Body of pancreas (tissue), 4 donors: ENCODE results near the gene MRPL17.

Experiments used
- POLR2A ChIP-seq, 3 donors: fragments of 450-650 bp; IDR thresholded peaks; one replicate each; pipeline ENCODE4 v1.6.1; 2016; ENCODE audit warnings: antibody characterized with exemption in 3 of 3, mild to moderate bottlenecking in 2 of 3
- TF ChIP-seq, protein P1 (sequence below), 7 experiments: fragments of 450-650 bp in 4 of 7; fragments of 200-600 bp in 3 of 7; sonication (generic) in 3 of 7; IDR thresholded peaks; one replicate each; pipeline ENCODE4 v1.5.1; 2016 to 2019; ENCODE audit warnings: antibody characterized with exemption in 7 of 7

DNA sequence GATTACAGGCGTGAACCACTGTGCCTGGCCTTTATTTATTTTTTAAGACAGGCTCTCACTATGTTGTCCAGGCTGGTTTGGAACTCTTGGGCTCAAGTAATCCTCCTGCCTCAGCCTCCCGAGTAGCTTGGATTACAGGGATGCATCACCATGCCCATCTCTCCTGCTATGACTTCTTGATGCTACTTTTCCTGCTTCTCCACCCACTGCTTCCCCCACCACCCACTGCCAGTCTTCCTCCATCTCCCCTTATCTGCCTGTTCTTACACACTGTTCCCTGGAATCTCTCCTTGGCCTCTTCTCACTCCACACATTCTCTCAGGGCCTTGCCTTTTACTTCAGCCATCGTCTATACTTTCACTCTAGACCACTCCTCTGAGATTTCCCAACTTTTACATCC lies 46.7 kb downstream of the MRPL17 start:
- TF ChIP-seq, protein P1, sequence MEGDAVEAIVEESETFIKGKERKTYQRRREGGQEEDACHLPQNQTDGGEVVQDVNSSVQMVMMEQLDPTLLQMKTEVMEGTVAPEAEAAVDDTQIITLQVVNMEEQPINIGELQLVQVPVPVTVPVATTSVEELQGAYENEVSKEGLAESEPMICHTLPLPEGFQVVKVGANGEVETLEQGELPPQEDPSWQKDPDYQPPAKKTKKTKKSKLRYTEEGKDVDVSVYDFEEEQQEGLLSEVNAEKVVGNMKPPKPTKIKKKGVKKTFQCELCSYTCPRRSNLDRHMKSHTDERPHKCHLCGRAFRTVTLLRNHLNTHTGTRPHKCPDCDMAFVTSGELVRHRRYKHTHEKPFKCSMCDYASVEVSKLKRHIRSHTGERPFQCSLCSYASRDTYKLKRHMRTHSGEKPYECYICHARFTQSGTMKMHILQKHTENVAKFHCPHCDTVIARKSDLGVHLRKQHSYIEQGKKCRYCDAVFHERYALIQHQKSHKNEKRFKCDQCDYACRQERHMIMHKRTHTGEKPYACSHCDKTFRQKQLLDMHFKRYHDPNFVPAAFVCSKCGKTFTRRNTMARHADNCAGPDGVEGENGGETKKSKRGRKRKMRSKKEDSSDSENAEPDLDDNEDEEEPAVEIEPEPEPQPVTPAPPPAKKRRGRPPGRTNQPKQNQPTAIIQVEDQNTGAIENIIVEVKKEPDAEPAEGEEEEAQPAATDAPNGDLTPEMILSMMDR (IDR thresholded peaks at IDR 0.05) = no peak
- TF ChIP-seq POLR2A (IDR thresholded peaks at IDR 0.05) = no peak
